Mesendoderm (in vitro differentiated cells): ENCODE data around the gene PSMD5.

ENCODE experiments used
- DNase-seq: peaks from one replicate; pipeline ENCODE4 v3.0.0; 2013
- H2AK5ac ChIP-seq: 2 replicates; pipeline ENCODE4 v1.6.1; 2013; ENCODE audit warnings: low read length, inconsistent platforms
- H2BK120ac ChIP-seq: 2 replicates; pipeline ENCODE4 v1.6.1; 2013; ENCODE audit warnings: low read depth, mild to moderate bottlenecking, low read length, moderate library complexity, mixed read lengths
- H2BK15ac ChIP-seq: replicated peaks from 2 replicates; pipeline ENCODE4 v1.6.1; 2013; ENCODE audit warnings: low read depth, mild to moderate bottlenecking, moderate library complexity
- H2BK5ac ChIP-seq: 2 replicates; pipeline ENCODE4 v1.6.1; 2013; ENCODE audit warnings: low read length, inconsistent platforms
- H3K18ac ChIP-seq: 2 replicates; pipeline ENCODE4 v1.6.1; 2013; ENCODE audit warnings: mild to moderate bottlenecking, low read length, mixed read lengths
- H3K23ac ChIP-seq: one replicate; pipeline ENCODE4 v1.6.1; 2013; ENCODE audit warnings: low read length
- H3K27ac ChIP-seq: 2 replicates; pipeline ENCODE4 v1.5.1; 2013; ENCODE audit warnings: low read depth, mild to moderate bottlenecking, inconsistent platforms, low read length, moderate library complexity
- H3K27me3 ChIP-seq: 2 replicates; pipeline ENCODE4 v1.6.1; 2013; ENCODE audit warnings: low read length, control low read depth, mild to moderate bottlenecking, inconsistent platforms; ENCODE audit not compliant: insufficient read depth, poor library complexity
- H3K36me3 ChIP-seq: 2 replicates; pipeline ENCODE4 v1.6.1; 2013; ENCODE audit warnings: low read length, inconsistent platforms; ENCODE audit not compliant: control insufficient read depth, insufficient read depth
- H3K4ac ChIP-seq: one replicate; pipeline ENCODE4 v1.6.1; 2013; ENCODE audit warnings: low read depth, mild to moderate bottlenecking, low read length, moderate library complexity
- H3K4me1 ChIP-seq: 2 replicates; pipeline ENCODE4 v1.6.1; 2013; ENCODE audit warnings: low read depth, low read length, inconsistent platforms; ENCODE audit not compliant: control insufficient read depth
- H3K4me2 ChIP-seq: 2 replicates; pipeline ENCODE4 v1.6.1; 2013; ENCODE audit warnings: low read length
- H3K4me3 ChIP-seq: 2 replicates; pipeline ENCODE4 v1.5.1; 2013; ENCODE audit warnings: mild to moderate bottlenecking, low read length
- H3K56ac ChIP-seq: one replicate; pipeline ENCODE4 v1.6.1; 2013; ENCODE audit warnings: low read length
- H3K79me1 ChIP-seq: 2 replicates; pipeline ENCODE4 v1.6.1; 2013; ENCODE audit warnings: low read length, inconsistent platforms
- H3K79me2 ChIP-seq: 2 replicates; pipeline ENCODE4 v1.6.1; 2013; ENCODE audit warnings: mild to moderate bottlenecking, low read length; ENCODE audit not compliant: control insufficient read depth, insufficient read depth
- H3K9ac ChIP-seq: 2 replicates; pipeline ENCODE4 v1.6.1; 2013; ENCODE audit warnings: low read length, inconsistent platforms
- H4K5ac ChIP-seq: one replicate; pipeline ENCODE4 v1.6.1; 2013; ENCODE audit warnings: low read length
- H4K8ac ChIP-seq: one replicate; pipeline ENCODE4 v1.6.1; 2013; ENCODE audit warnings: low read depth, mild to moderate bottlenecking, control low read depth, low read length, moderate library complexity
- WGBS: extraction: QIAGEN DNeasy Blood & Tissue Kit; methylation state at CpG from one replicate; pipeline ENCODE4 v1.1.7; 2013; ENCODE audit warnings: low lambda C conversion rate, missing lambda C conversion rate; ENCODE audit not compliant: insufficient coverage; ENCODE audit errors: extremely low coverage; 5-methylcytosine and 5-hydroxymethylcytosine counted together

Gene PSMD5

GRCh38 chr9:120868339-120868675 is 25.6 kb upstream of the PSMD5 start:
- Histone ChIP-seq H3K18ac (no peak overlapping the region), H3K36me3 (no peaks in the 10 kb centered on the region), H3K23ac (no peak overlapping the region), H3K79me2 (no peaks in the 10 kb centered on the region), H3K9ac (peak overlapping the region; percentile 60), H2AK5ac (peak overlapping the region; percentile 3), H3K27ac (no peak overlapping the region), H2BK15ac (no peak overlapping the region), H4K8ac (no peak overlapping the region), H3K4ac (no peak overlapping the region), H2BK120ac (no peak overlapping the region), H3K56ac (peak overlapping the region; percentile 66), H3K27me3 (no peaks in the 10 kb centered on the region), H2BK5ac (no peak overlapping the region), H3K4me3 (no peak overlapping the region), H3K79me1 (no peaks in the 10 kb centered on the region), H3K4me2 (peak overlapping the region; percentile 37), H4K5ac (peak overlapping the region; percentile 47), H3K4me1 (peaks cover 6% of the 10 kb centered on the region)
- DNase-seq = no peak
- no CpG with 5 or more reads among the region's 11 CpGs for WGBS

GRCh38 chr9:120867676-120868338 is 25.1 kb upstream of the PSMD5 start:
- Histone ChIP-seq H3K4me3 (no peak overlapping the region), H3K27ac (no peak overlapping the region), H2BK120ac (no peak overlapping the region), H3K4me2 (peak overlapping the region; percentile 37), H3K27me3 (no peaks in the 10 kb centered on the region), H3K23ac (no peak overlapping the region), H2BK15ac (no peak overlapping the region), H3K79me2 (no peaks in the 10 kb centered on the region), H4K8ac (no peak overlapping the region), H3K4ac (no peak overlapping the region), H4K5ac (no peak overlapping the region), H3K9ac (peak overlapping the region; percentile 60), H2BK5ac (no peak overlapping the region), H3K18ac (no peak overlapping the region), H3K56ac (peak overlapping the region; percentile 66), H3K4me1 (peaks cover 3% of the 10 kb centered on the region), H3K36me3 (no peaks in the 10 kb centered on the region), H2AK5ac (peak overlapping the region; percentile 3), H3K79me1 (no peaks in the 10 kb centered on the region)
- no CpG with 5 or more reads among the region's 15 CpGs for WGBS
- no peak for DNase-seq

GRCh38 chr9:120866651-120867050 is 23.9 kb upstream of the PSMD5 start:
- WGBS = no CpG with 5 or more reads among the region's 6 CpGs
- Histone ChIP-seq H3K79me2 (no peaks in the 10 kb centered on the region), H2BK15ac (no peak overlapping the region), H3K9ac (no peak overlapping the region), H3K27ac (no peak overlapping the region), H2BK120ac (no peak overlapping the region), H3K4me2 (no peak overlapping the region), H3K23ac (no peak overlapping the region), H4K5ac (no peak overlapping the region), H2BK5ac (no peak overlapping the region), H4K8ac (no peak overlapping the region), H3K18ac (no peak overlapping the region), H3K36me3 (no peaks in the 10 kb centered on the region), H3K4ac (no peak overlapping the region), H3K4me3 (no peak overlapping the region), H3K79me1 (no peaks in the 10 kb centered on the region), H3K56ac (no peak overlapping the region), H3K4me1 (peaks cover 3% of the 10 kb centered on the region), H2AK5ac (no peak overlapping the region), H3K27me3 (no peaks in the 10 kb centered on the region)
- no peak for DNase-seq

GRCh38 chr9:120865809-120866208 is 23.1 kb upstream of the PSMD5 start:
- Histone ChIP-seq H3K27me3 (no peaks in the 10 kb centered on the region), H3K79me1 (no peaks in the 10 kb centered on the region), H3K23ac (no peak overlapping the region), H3K4ac (no peak overlapping the region), H3K4me2 (no peak overlapping the region), H3K18ac (no peak overlapping the region), H2AK5ac (no peak overlapping the region), H3K27ac (no peak overlapping the region), H3K4me3 (no peak overlapping the region), H3K56ac (peak overlapping the region; percentile 42), H3K79me2 (no peaks in the 10 kb centered on the region), H4K8ac (no peak overlapping the region), H3K36me3 (no peaks in the 10 kb centered on the region), H3K4me1 (peaks cover 3% of the 10 kb centered on the region), H4K5ac (no peak overlapping the region), H2BK120ac (no peak overlapping the region), H3K9ac (no peak overlapping the region), H2BK15ac (no peak overlapping the region), H2BK5ac (no peak overlapping the region)
- DNase-seq = no peak
- WGBS = no CpG with 5 or more reads among the region's 5 CpGs

- Histone ChIP-seq H4K8ac (no peak overlapping the region), H3K56ac (no peak overlapping the region), H3K4me2 (no peak overlapping the region), H3K23ac (no peak overlapping the region), H2BK120ac (no peak overlapping the region), H3K36me3 (no peaks in the 10 kb centered on the region), H2BK15ac (no peak overlapping the region), H3K79me2 (no peaks in the 10 kb centered on the region), H3K27me3 (no peaks in the 10 kb centered on the region), H3K79me1 (no peaks in the 10 kb centered on the region), H3K4ac (no peak overlapping the region), H3K27ac (no peak overlapping the region), H3K18ac (no peak overlapping the region), H2AK5ac (no peak overlapping the region), H3K9ac (no peak overlapping the region), H3K4me1 (peaks cover 3% of the 10 kb centered on the region), H4K5ac (no peak overlapping the region), H3K4me3 (no peak overlapping the region), H2BK5ac (no peak overlapping the region)
- DNase-seq = no peak
- no CpG with 5 or more reads among the region's 5 CpGs for WGBS
These were observed 22.5 kb upstream of the PSMD5 start for GRCh38 chr9:120865176-120865575.

GRCh38 chr9:120864719-120865118 is 22.0 kb upstream of the PSMD5 start:
- no peak overlapping the region for H3K9ac ChIP-seq
- no peak overlapping the region for H3K56ac ChIP-seq
- peaks cover 3% of the 10 kb centered on the region for H3K4me1 ChIP-seq
- H3K36me3 ChIP-seq = no peaks in the 10 kb centered on the region
- no peak overlapping the region for H3K4me3 ChIP-seq
- no peaks in the 10 kb centered on the region for H3K79me2 ChIP-seq
- no peaks in the 10 kb centered on the region for H3K27me3 ChIP-seq
- WGBS = 100% methylated on average over 1 of the region's 5 CpGs
- H2BK15ac ChIP-seq = no peak overlapping the region
- no peak overlapping the region for H3K23ac ChIP-seq
- H3K27ac ChIP-seq = no peak overlapping the region
- H3K4me2 ChIP-seq = no peak overlapping the region
- H3K18ac ChIP-seq = no peak overlapping the region
- no peak for DNase-seq
- H4K5ac ChIP-seq = no peak overlapping the region
- H2BK120ac ChIP-seq = no peak overlapping the region
- H4K8ac ChIP-seq = no peak overlapping the region
- H3K79me1 ChIP-seq = no peaks in the 10 kb centered on the region
- no peak overlapping the region for H3K4ac ChIP-seq
- no peak overlapping the region for H2AK5ac ChIP-seq
- no peak overlapping the region for H2BK5ac ChIP-seq
